ENCODE data around the gene DST. TPM values are rescaled to one million over a fixed set of nuclear protein-coding genes. Genes with fewer than 3 reads are reported as not detected.

Gene DST
- total RNA-seq, 1 experiment from 2014 or later, result 91.9 TPM

DNA sequence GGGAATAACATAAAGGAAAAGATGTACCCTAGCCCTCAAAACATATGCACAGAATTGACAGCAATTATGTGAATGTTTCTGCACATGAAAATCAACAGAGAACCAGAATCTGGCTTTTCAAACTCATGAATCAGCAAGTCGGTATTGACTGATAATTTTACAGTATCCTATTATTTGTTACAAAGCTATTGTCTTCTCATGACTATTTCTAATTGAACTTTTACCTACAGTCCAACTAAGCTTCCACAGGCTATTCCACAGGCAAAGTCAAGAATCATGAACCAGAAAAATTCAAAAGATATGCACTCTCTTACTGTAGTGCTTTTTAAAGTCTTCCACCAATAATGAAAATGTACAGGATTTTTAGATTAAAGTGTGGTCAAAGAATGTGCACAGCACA, 49.1 kb upstream of the DST start:
- H2BK5ac ChIP-seq (ENCODE audit: insufficient read length, low read length), result no peak overlapping the region
- no peak overlapping the region for H3K23ac ChIP-seq (ENCODE audit: insufficient read length, low read depth, low read length)
- H2BK15ac ChIP-seq (ENCODE audit: low read depth, low read length), result no peak overlapping the region
- no peak overlapping the region for H2BK12ac ChIP-seq (ENCODE audit: insufficient read length, low read depth, low read length)
- H2BK20ac ChIP-seq (ENCODE audit: low read depth, low read length, poor library complexity, severe bottlenecking), result no peak overlapping the region
- no peak overlapping the region for H4K91ac ChIP-seq (ENCODE audit: insufficient read length, low read depth, low read length)
- no peaks in the 10 kb centered on the region; the same call in 1 of the 2 replicates for H3K4me1 ChIP-seq (ENCODE audit: insufficient read depth, low read length)
- no peaks in the 10 kb centered on the region for H3K9me3 ChIP-seq (ENCODE audit: control insufficient read depth, low read depth, low read length)
- TF ChIP-seq, protein P1, sequence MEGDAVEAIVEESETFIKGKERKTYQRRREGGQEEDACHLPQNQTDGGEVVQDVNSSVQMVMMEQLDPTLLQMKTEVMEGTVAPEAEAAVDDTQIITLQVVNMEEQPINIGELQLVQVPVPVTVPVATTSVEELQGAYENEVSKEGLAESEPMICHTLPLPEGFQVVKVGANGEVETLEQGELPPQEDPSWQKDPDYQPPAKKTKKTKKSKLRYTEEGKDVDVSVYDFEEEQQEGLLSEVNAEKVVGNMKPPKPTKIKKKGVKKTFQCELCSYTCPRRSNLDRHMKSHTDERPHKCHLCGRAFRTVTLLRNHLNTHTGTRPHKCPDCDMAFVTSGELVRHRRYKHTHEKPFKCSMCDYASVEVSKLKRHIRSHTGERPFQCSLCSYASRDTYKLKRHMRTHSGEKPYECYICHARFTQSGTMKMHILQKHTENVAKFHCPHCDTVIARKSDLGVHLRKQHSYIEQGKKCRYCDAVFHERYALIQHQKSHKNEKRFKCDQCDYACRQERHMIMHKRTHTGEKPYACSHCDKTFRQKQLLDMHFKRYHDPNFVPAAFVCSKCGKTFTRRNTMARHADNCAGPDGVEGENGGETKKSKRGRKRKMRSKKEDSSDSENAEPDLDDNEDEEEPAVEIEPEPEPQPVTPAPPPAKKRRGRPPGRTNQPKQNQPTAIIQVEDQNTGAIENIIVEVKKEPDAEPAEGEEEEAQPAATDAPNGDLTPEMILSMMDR (conservative IDR thresholded peaks at IDR 0.05), result no peak
- Mint-ChIP-seq H3K4me1 (peaks cover 18 to 27% of the 10 kb centered on the region in 2 experiments), H3K9me3 (no peaks in the 10 kb centered on the region), H3K36me3 (ENCODE audit: insufficient read depth in 1 of 3, low read depth in 3 of 3) (peaks cover 0 to 15% (median 11%) of the 10 kb centered on the region in 3 experiments; a peak in 5 of 7 replicates), H3K4me3 (no peak overlapping the region), H3K27ac (no peak overlapping the region), H3K27me3 (ENCODE audit: low read depth) (no peaks in the 10 kb centered on the region)
- no peak overlapping the region for H2BK120ac ChIP-seq (ENCODE audit: low read depth, low read length, poor library complexity, severe bottlenecking)
- no peak for DNase-seq
- no peak overlapping the region for H2AK5ac ChIP-seq (ENCODE audit: insufficient read length, low read length)
- no peak overlapping the region for H3K56ac ChIP-seq (ENCODE audit: insufficient read length, low read depth, low read length)
- no peaks in the 10 kb centered on the region for H4K20me1 ChIP-seq (ENCODE audit: control insufficient read depth, insufficient read depth, insufficient read length)
- no peak overlapping the region for H3T11ph ChIP-seq (ENCODE audit: low read length)
- H2AFZ ChIP-seq (ENCODE audit: low read length), result no peak overlapping the region
- peaks cover 2% of the 10 kb centered on the region; the same call in 1 of the 2 replicates for H3K79me2 ChIP-seq (ENCODE audit: insufficient read depth, low read length)
- H4K5ac ChIP-seq (ENCODE audit: insufficient read length, low read depth, low read length), result no peak overlapping the region
- no peaks in the 10 kb centered on the region for H3K23me2 ChIP-seq (ENCODE audit: insufficient read length, low read depth, low read length, poor library complexity, severe bottlenecking)
- no peak overlapping the region for H3K27ac ChIP-seq (ENCODE audit: insufficient read length, low read depth, low read length)
- no peak overlapping the region for H3K4me2 ChIP-seq (ENCODE audit: insufficient read depth, insufficient read length, low read length)
- no peaks in the 10 kb centered on the region for H3K27me3 ChIP-seq (ENCODE audit: insufficient read depth, low read length)
- no peak overlapping the region for H3K9ac ChIP-seq (ENCODE audit: extremely low read depth, insufficient read length, low read length)
- no CpG with 5 or more reads among the region's 1 CpG for WGBS (ENCODE audit: extremely low coverage, insufficient read length, low lambda C conversion rate)
- no peak overlapping the region for H3K4ac ChIP-seq (ENCODE audit: low read depth, low read length)
- no peak overlapping the region for H4K8ac ChIP-seq (replicated peaks; ENCODE audit: insufficient read length, low read depth, low read length)
- H3K18ac ChIP-seq (ENCODE audit: insufficient read length, low read depth, low read length), result no peak overlapping the region
- H3K79me1 ChIP-seq (ENCODE audit: insufficient read depth, low read depth, low read length, poor library complexity, severe bottlenecking), result no peaks in the 10 kb centered on the region
- H3K14ac ChIP-seq (ENCODE audit: insufficient read depth, low read length), result no peak overlapping the region
